ENCODE results near the gene CIAO3.
A peak's percentile ranks its signal among the peaks of the same experiment; 100 is the strongest.

CIAO3 gene

GRCh38 chr16:752007-752312 is 11.2 kb upstream of the CIAO3 start:
- TF ChIP-seq, protein P1, sequence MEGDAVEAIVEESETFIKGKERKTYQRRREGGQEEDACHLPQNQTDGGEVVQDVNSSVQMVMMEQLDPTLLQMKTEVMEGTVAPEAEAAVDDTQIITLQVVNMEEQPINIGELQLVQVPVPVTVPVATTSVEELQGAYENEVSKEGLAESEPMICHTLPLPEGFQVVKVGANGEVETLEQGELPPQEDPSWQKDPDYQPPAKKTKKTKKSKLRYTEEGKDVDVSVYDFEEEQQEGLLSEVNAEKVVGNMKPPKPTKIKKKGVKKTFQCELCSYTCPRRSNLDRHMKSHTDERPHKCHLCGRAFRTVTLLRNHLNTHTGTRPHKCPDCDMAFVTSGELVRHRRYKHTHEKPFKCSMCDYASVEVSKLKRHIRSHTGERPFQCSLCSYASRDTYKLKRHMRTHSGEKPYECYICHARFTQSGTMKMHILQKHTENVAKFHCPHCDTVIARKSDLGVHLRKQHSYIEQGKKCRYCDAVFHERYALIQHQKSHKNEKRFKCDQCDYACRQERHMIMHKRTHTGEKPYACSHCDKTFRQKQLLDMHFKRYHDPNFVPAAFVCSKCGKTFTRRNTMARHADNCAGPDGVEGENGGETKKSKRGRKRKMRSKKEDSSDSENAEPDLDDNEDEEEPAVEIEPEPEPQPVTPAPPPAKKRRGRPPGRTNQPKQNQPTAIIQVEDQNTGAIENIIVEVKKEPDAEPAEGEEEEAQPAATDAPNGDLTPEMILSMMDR (IDR thresholded peaks at IDR 0.05) = no peak
- TF ChIP-seq ZFX (IDR thresholded peaks at IDR 0.05; ENCODE audit: borderline replicate concordance) = no peak
- 0 out of 2 replicates have a peak overlapping the region, but pooled peaks have one; percentile 23 for H3K27ac ChIP-seq

DNA sequence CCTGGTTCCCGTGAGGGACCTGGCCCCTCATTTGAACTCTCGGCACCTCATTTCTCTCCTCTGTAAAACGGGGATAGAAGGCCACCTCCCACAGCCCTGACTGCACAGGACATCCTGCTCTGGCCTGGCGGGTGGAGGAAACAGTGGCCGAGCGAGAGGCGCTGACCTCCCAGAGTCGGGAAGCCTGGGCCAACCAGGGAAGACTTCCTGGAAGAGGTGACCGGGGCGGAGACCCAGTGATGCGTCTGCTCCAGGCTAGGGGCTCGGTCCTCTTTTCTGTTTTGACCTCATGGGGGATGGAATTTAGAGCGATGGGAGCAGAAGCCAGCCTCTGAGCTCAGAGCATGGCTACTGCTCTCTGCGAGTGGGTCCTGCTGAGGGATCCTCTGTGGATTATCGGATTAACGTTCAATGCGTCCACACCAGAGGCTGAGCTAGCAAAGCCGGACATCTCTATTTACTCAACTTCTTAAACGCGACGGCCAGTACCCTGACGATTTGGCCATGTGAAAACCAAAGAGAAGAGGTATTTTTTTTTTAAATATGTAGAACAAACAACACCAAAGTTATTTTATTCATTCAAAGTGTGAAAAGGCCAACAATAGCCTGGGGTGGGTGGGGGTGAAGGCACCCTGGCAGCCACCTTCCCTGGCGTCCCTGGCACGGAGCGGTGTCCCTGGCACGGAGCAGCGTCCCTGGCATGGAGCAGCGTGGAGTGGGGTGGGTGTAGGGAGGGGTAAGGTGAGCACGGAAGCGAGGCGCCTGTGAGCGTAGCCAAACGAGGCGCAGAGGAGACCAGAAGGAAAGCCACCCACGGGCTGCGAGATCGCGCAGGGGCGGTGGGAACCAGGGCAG is 10.6 kb upstream of the CIAO3 start:
- 0 out of 2 replicates have a peak overlapping the region, but pooled peaks have one; percentile 23 for H3K27ac ChIP-seq
- TF ChIP-seq, protein P1 (IDR thresholded peaks at IDR 0.05) = no peak
- TF ChIP-seq ZFX (IDR thresholded peaks at IDR 0.05; ENCODE audit: borderline replicate concordance) = no peak

DNA sequence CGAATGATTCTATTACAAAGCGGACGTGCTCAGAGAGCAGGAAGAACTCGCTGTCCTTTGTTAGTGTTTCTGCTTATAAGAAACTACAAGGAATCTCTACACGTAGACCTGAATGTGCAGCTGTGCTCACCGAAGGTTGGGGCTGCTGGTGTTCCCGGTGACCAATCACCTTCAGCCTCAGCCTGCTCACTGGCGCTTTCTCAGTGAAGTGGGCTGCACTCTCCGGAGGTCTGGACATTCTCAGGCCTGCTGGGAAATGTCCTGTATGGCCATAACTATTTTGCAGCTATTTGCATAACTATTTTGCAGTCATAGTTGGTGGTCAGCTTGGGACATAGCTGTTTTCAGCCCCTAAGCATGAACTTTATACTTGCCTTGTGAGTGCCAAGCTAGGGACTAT is 9.7 kb upstream of the CIAO3 start:
- TF ChIP-seq, protein P1 (IDR thresholded peaks at IDR 0.05) = no peak
- TF ChIP-seq ZFX (IDR thresholded peaks at IDR 0.05; ENCODE audit: borderline replicate concordance) = no peak
- 0 out of 2 replicates have a peak overlapping the region, but pooled peaks have one; percentile 23 for H3K27ac ChIP-seq

DNA sequence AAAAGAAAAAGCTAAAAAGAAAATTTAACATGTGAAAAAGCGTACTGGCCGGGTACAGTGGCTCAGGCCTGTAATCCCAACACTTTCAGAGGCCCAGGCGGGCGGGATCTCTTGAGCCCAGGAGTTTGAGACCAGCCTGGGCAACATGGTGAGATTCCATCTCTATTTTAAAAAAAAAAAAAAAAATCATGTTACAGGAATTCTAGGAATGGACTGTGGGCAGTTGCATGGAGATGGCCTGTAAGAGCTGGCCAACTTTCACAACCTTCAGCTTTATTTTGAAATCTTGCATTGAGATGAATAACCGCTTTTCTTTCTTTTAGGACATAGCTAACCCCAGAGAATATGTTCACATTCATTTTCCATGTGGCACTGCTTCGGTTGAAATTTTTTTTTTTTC is 8.2 kb upstream of the CIAO3 start:
- TF ChIP-seq ZFX (IDR thresholded peaks at IDR 0.05; ENCODE audit: borderline replicate concordance) = no peak
- H3K27ac ChIP-seq = no peak overlapping the region

- TF ChIP-seq, protein P1 (IDR thresholded peaks at IDR 0.05) = no peak
- no peak for TF ChIP-seq ZFX (IDR thresholded peaks at IDR 0.05; ENCODE audit: borderline replicate concordance)
Measured at GRCh38 chr16:747978-748746, 7.4 kb upstream of the CIAO3 start.

DNA sequence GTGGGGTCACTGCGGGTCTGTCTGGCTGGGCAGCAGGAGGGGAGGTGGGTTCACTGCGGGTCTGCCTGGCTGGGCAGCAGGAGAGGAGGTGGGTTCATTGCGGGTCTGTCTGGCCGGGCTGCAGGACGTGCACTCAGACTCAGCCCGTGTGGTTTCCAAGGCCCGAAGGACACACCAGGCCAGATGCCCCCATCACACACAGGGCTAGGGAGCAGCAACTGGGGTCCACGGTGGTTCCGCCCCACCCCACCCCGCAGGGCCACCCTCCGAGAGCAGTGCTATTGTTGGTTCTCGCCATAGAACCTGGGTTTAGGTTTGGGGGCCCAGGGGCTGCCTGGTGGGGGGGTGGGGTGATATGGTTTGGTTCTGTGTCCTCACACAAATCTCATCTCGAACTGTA is 5.8 kb upstream of the CIAO3 start:
- H3K27ac ChIP-seq = no peak overlapping the region
- no peak for TF ChIP-seq ZFX (IDR thresholded peaks at IDR 0.05; ENCODE audit: borderline replicate concordance)
- TF ChIP-seq, protein P1 (IDR thresholded peaks at IDR 0.05) = no peak

More at GRCh38 chr16:747978-748746, 7.4 kb upstream of the CIAO3 start:
- H3K27ac ChIP-seq = no peak overlapping the region

GRCh38 chr16:745739-746138 is 4.9 kb upstream of the CIAO3 start:
- H3K27ac ChIP-seq = no peak overlapping the region
- TF ChIP-seq, protein P1 (IDR thresholded peaks at IDR 0.05) = peak; percentile 72
- TF ChIP-seq ZFX (IDR thresholded peaks at IDR 0.05; ENCODE audit: borderline replicate concordance) = no peak

Data from 22Rv1 (cell line).